ENCODE data around the gene C20orf96.

C20orf96 gene

DNA sequence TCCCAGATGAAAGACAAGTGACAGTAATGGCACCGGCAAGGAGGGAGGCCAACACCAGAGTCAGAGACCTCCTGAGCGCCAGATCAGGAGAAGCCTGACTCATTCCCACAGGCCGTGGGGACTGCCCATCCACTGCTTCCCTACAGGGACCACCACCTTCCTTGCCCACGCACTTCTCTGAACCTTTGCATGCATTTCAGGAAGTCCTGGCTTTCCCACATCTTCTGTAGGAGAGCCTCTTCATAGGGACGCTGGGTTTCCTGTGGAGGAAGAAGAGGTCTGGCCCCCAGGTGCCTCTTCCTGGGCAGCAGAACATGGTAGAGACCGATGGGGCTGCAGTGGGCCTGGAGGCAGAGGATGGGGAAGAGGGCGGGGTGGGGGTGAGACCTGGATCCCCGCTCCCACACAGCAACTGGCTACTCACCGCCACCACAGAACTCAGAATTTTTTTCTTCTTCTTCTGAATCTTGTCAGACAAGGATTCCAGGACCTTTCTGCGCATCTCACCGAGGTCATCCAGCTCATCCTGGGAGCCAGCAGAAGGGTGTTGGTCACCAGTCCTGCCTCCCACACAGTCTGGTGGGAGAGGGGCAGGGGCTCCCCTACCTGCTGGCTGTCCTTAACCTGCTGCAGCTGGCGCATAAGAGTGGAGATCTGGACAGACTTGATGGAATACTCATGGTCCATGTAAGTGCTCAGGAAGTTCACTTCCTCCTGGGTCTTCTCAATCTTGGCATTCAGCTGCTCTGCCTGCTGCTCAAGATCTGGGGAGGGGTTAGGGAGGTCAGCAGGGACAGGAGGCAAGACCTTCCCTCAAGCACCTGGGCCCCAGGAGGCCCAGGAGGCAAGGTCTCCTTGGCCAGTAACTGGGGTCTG lies 13.7 kb downstream of the C20orf96 start:
- no peak overlapping the region for H3K27ac ChIP-seq
- TF ChIP-seq, protein P1, sequence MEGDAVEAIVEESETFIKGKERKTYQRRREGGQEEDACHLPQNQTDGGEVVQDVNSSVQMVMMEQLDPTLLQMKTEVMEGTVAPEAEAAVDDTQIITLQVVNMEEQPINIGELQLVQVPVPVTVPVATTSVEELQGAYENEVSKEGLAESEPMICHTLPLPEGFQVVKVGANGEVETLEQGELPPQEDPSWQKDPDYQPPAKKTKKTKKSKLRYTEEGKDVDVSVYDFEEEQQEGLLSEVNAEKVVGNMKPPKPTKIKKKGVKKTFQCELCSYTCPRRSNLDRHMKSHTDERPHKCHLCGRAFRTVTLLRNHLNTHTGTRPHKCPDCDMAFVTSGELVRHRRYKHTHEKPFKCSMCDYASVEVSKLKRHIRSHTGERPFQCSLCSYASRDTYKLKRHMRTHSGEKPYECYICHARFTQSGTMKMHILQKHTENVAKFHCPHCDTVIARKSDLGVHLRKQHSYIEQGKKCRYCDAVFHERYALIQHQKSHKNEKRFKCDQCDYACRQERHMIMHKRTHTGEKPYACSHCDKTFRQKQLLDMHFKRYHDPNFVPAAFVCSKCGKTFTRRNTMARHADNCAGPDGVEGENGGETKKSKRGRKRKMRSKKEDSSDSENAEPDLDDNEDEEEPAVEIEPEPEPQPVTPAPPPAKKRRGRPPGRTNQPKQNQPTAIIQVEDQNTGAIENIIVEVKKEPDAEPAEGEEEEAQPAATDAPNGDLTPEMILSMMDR (conservative IDR thresholded peaks at IDR 0.05), result no peak
- no peak for TF ChIP-seq ZFX (IDR thresholded peaks at IDR 0.05)

DNA sequence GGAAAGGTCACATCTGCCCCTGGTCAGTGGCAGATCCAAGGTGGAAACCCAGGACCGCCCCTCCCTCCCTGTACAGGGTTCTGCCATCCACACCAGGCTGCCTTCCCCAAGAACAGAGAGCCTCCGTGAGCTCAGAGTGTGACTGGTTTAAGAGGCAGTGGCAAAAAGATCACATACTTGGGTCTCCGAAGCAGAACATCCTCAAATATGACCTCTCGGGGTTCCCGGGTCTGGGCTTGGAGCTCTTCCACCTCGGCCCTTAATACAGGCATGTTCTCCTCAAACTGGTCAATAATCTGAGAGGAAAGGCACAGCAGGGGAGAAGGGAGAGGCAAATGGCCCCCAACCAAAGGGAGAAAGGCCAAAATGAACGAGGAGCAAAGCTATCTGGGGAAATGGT lies 14.8 kb downstream of the C20orf96 start:
- TF ChIP-seq, protein P1 (conservative IDR thresholded peaks at IDR 0.05), result no peak
- TF ChIP-seq ZFX (IDR thresholded peaks at IDR 0.05), result no peak
- no peak overlapping the region for H3K27ac ChIP-seq

DNA sequence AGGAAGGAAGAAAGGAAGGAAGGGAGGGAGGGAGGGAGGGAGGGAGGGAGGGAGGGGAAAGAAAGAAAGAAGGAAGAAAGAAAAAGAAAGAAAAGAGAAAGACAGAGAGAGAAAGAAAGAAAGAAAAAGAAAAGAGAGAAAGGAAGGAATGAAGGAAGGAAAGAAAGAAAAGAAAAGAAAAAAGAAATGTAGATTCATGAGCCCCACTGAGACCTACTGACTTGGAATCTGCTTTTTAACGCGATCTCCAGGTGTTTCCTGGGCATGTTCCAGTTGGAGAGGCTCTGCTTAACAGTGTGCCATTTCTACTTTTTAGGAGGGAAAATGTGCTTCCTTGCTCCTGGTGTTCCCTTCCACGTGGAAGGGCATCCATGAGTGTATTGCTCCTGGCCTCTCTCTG lies 16.7 kb downstream of the C20orf96 start:
- TF ChIP-seq, protein P1 (conservative IDR thresholded peaks at IDR 0.05), result no peak
- TF ChIP-seq ZFX (IDR thresholded peaks at IDR 0.05), result no peak
- no peak overlapping the region for H3K27ac ChIP-seq

DNA sequence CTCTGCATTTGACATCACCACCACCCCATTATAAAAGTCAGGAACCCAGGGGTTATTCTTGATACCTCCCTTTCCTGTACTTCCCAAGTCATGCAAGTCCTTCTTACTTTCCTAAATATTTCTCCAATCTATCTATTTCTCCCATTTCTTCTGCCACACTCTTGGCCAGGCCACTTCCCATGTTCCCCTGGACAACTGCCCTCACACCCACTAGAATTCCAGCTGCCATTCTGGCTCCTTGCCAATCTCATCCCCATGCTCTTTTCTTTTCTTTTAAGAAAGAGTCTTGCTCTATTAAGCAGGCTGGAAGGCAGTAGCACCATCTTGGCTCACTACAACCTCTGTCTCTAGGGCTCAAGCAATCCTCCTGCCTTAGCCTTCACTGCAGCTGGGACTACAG lies 17.8 kb downstream of the C20orf96 start:
- TF ChIP-seq ZFX (IDR thresholded peaks at IDR 0.05), result no peak
- TF ChIP-seq, protein P1 (conservative IDR thresholded peaks at IDR 0.05), result no peak
- H3K27ac ChIP-seq, result no peak overlapping the region

DNA sequence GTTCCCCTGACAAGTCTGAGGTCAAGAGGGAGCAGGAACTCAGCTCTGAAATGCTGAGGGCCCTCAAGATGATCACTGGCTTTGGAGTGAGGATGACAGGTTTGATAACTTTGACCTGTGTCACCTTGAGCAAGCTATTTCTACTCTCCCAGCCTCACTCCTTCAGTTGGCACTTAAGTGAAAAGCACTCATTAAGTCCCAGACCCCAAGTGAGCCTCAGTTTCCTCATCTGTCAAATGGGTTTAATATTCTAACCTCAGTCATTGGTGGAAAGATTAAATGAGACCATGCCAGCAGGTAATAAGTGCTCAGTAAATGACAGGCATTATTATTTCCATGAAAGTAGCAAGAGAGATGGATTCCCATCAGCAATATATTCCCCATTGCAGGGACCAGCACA lies 19.0 kb downstream of the C20orf96 start:
- no peak for TF ChIP-seq ZFX (IDR thresholded peaks at IDR 0.05)
- TF ChIP-seq, protein P1 (conservative IDR thresholded peaks at IDR 0.05), result no peak
- H3K27ac ChIP-seq, result no peak overlapping the region

DNA sequence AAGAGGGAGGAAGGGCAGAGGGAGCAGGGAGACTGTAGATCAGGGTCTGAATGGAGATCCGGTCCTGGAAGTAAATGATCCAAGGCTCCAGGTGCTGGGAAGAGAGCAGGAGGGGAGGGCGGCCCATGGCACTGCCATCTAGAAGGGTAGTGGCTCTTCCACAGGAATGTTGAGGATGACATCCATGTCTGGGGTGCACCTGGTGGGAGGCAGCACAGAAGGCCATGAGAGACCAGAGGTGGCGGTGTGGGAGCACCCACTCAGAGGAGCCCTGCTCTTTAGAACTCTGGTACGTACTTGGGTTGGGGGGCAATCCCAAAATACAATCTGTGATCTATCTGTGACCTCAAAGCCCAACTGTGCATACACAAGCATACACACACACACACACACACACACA lies 19.5 kb downstream of the C20orf96 start:
- TF ChIP-seq ZFX (IDR thresholded peaks at IDR 0.05), result no peak
- TF ChIP-seq, protein P1 (conservative IDR thresholded peaks at IDR 0.05), result no peak

DNA sequence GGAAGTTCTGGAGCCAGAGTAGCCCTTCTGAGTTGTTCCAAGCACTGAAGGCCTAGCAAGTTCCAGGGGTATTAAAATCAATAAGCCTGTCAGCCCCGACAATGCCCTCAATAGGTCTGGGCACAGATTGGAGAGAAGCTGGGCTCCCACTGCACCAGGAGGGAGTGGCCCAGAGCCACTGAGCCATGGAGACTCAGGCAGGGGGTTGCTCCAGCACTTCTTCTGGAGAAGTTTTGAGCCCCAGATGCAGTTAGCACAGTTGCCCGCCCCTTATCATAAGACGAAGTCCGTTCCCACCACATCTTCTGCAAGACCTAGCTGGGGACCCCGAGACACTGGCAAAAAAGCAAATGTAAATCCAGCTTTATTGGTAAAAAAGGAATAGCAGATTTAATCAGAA lies 20.0 kb downstream of the C20orf96 start:
- no peak overlapping the region for H3K27ac ChIP-seq
- TF ChIP-seq ZFX (IDR thresholded peaks at IDR 0.05), result no peak
- TF ChIP-seq, protein P1 (conservative IDR thresholded peaks at IDR 0.05), result no peak

More for the DNA sequence above, 19.5 kb downstream of the C20orf96 start:
- no peak overlapping the region for H3K27ac ChIP-seq

Measured in C4-2B (cell line).